GM19467 (cell line): Measurements from ENCODE around the gene NXF3.
"Not testable (repeated sequence)": the region's sequence is repeated elsewhere in the genome, so short reads cannot be mapped to it uniquely, and the experiment has no call there.

Experiments used
- ATAC-seq: cut with Tn5 transposase; IDR thresholded peaks from one replicate; pipeline ENCODE4 v1.9.1; 2021; ENCODE audit warnings: mild to moderate bottlenecking, moderate library complexity; ENCODE audit not compliant: unreplicated experiment

NXF3 gene

GRCh38 chrX:103092942-103093341, at the start of gene NXF3:
NXF3 (minus strand) TSS chrX:103093143; CDS start chrX:103093023, 120 bp downstream.
- no peak for ATAC-seq

- not testable (repeated sequence) for ATAC-seq
These were observed 43.6 kb upstream of the NXF3 start for GRCh38 chrX:103136528-103136927.

- ATAC-seq: no peak
These were observed 31.3 kb upstream of the NXF3 start for GRCh38 chrX:103124284-103124683.

GRCh38 chrX:103120748-103121147, 27.8 kb upstream of the NXF3 start:
- no peak for ATAC-seq

GRCh38 chrX:103116970-103117369, 24.0 kb upstream of the NXF3 start:
- not testable (repeated sequence) for ATAC-seq

GRCh38 chrX:103109497-103109896, 16.6 kb upstream of the NXF3 start:
- ATAC-seq: not testable (repeated sequence)

GRCh38 chrX:103107836-103108235, 14.9 kb upstream of the NXF3 start:
- no peak for ATAC-seq

GRCh38 chrX:103107227-103107737, 14.3 kb upstream of the NXF3 start:
- not testable (repeated sequence) for ATAC-seq

GRCh38 chrX:103104370-103104769, 11.4 kb upstream of the NXF3 start:
- not testable (repeated sequence) for ATAC-seq

GRCh38 chrX:103103866-103104265, 10.9 kb upstream of the NXF3 start:
- ATAC-seq: not testable (repeated sequence)

- ATAC-seq: no peak
These were observed 8.5 kb upstream of the NXF3 start for GRCh38 chrX:103101299-103102042.

GRCh38 chrX:103100484-103100883, 7.5 kb upstream of the NXF3 start:
- no peak for ATAC-seq

GRCh38 chrX:103099691-103100090, 6.7 kb upstream of the NXF3 start:
- no peak for ATAC-seq

- ATAC-seq: no peak
These were observed 5.5 kb upstream of the NXF3 start for GRCh38 chrX:103098488-103098887.

- no peak for ATAC-seq
These were observed 11.9 kb downstream of the NXF3 start for GRCh38 chrX:103081051-103081450.

- ATAC-seq: no peak
These were observed 19.5 kb downstream of the NXF3 start for GRCh38 chrX:103073467-103073866.

GRCh38 chrX:103066606-103067005, 26.3 kb downstream of the NXF3 start:
- ATAC-seq: no peak

GRCh38 chrX:103063918-103064434, 29.0 kb downstream of the NXF3 start, which contains the start of gene BEX1:
BEX1 (minus strand) TSS chrX:103064171; CDS start chrX:103063274, 897 bp downstream.
- ATAC-seq: no peak

GRCh38 chrX:103063191-103063845, 29.6 kb downstream of the NXF3 start:
- no peak for ATAC-seq

GRCh38 chrX:103061486-103061885, 31.5 kb downstream of the NXF3 start:
- no peak for ATAC-seq

- no peak for ATAC-seq
These were observed 36.0 kb downstream of the NXF3 start for GRCh38 chrX:103056902-103057301.

GRCh38 chrX:103052625-103053024, 40.3 kb downstream of the NXF3 start:
- ATAC-seq: no peak
